ENCODE measurements around the gene PACRG. TPM values are rescaled to one million over a fixed set of nuclear protein-coding genes. Genes with fewer than 3 reads are reported as not detected.

The PACRG gene
- total RNA-seq, 1 donor from 2014 or later: 2.4 TPM

GRCh38 chr6:163030980-163031379 lies 303.2 kb downstream of the PACRG start:
- Mint-ChIP-seq H3K4me1 (ENCODE audit: low read depth) (no peaks in the 10 kb centered on the region), H3K4me3 (ENCODE audit: low read depth) (no peak overlapping the region), H3K27ac (no peak overlapping the region), H3K9me3 (ENCODE audit: low read depth) (peaks cover 3% of the 10 kb centered on the region), H3K27me3 (no peaks in the 10 kb centered on the region), H3K36me3 (ENCODE audit: insufficient read depth) (no peaks in the 10 kb centered on the region)
- no peak for TF ChIP-seq CTCF (IDR thresholded peaks at IDR 0.05; ENCODE audit: unreplicated experiment)
- DNase-seq (ENCODE audit: low spot score, unreplicated experiment): no peak

DNA sequence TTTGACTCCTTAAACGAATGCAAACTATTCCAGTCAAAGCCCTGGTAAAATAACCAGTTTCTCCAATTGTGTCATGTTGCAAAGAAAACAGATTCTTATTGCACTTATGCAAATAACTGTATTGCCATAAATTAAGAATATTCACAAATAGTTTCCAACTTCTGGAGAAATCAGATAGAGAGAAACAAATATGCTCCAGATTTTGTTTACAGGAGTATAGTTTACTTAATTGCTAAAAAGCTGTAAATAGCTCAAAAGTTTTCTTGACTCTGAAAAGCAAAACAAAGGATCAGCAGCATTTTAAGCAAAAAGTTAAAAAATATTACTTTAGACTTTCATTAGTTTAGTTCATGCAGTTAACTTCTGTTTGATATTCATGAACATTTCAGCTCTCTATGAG lies 304.2 kb downstream of the PACRG start:
- TF ChIP-seq CTCF (IDR thresholded peaks at IDR 0.05; ENCODE audit: unreplicated experiment): no peak
- Mint-ChIP-seq H3K4me1 (ENCODE audit: low read depth) (no peaks in the 10 kb centered on the region), H3K27me3 (no peaks in the 10 kb centered on the region), H3K4me3 (ENCODE audit: low read depth) (no peak overlapping the region), H3K27ac (no peak overlapping the region), H3K9me3 (ENCODE audit: low read depth) (peaks cover 3% of the 10 kb centered on the region), H3K36me3 (ENCODE audit: insufficient read depth) (no peaks in the 10 kb centered on the region)
- DNase-seq (ENCODE audit: low spot score, unreplicated experiment): no peak

DNA sequence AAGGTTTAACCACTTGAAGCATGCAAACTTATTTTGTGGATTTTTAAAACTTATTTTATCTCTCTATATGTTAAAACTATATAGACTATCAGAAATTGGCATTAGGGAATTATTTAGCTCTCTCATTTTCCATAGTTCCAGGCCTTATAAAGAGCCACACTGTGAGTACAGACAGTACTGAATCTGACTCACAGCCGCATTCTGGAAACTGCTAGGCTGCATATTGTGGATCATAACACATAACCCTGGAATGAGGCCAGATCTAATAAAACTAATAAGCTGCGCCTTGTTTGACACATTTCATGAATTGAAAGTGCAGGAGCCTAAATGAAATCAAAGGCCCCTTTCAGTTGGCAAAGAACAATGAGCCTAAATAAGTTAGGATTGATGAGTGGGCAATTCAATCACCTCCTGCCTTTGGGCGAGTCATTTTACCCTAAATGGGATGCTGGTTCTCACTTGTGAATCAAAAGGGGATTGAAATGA lies 308.4 kb downstream of the PACRG start:
- Mint-ChIP-seq H3K9me3 (ENCODE audit: low read depth) (peaks cover 3% of the 10 kb centered on the region), H3K36me3 (ENCODE audit: insufficient read depth) (no peaks in the 10 kb centered on the region), H3K4me3 (ENCODE audit: low read depth) (no peak overlapping the region), H3K4me1 (ENCODE audit: low read depth) (no peaks in the 10 kb centered on the region), H3K27ac (no peak overlapping the region), H3K27me3 (no peaks in the 10 kb centered on the region)
- no peak for DNase-seq (ENCODE audit: low spot score, unreplicated experiment)
- TF ChIP-seq CTCF (IDR thresholded peaks at IDR 0.05; ENCODE audit: unreplicated experiment): no peak

DNA sequence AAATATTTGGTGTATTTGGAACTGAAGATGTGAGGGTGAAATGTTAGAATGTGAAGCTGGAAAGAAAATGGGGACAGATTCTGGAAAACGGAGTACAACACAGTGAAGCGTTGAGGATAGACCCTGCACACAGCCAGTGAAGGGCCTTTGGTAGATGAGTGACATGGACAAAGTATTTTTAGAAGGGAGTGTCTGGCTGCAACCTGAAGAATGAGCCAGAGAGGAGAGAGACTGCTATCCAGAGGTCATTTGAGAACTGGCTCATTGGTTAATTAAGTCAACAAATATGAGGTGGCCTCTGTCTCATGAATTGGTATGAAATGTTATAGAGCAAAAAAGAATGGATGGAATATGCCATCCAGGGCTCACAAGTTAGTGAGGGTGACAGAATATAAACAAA lies 310.5 kb downstream of the PACRG start:
- Mint-ChIP-seq H3K4me3 (ENCODE audit: low read depth) (no peak overlapping the region), H3K4me1 (ENCODE audit: low read depth) (no peaks in the 10 kb centered on the region), H3K36me3 (ENCODE audit: insufficient read depth) (no peaks in the 10 kb centered on the region), H3K27ac (no peak overlapping the region), H3K27me3 (no peaks in the 10 kb centered on the region), H3K9me3 (ENCODE audit: low read depth) (peaks cover 3% of the 10 kb centered on the region)
- no peak for TF ChIP-seq CTCF (IDR thresholded peaks at IDR 0.05; ENCODE audit: unreplicated experiment)
- DNase-seq (ENCODE audit: low spot score, unreplicated experiment): no peak

- H3K4me1 Mint-ChIP-seq (ENCODE audit: low read depth): peaks cover 5% of the 10 kb centered on the region
- peaks cover 14% of the 10 kb centered on the region for H3K27me3 Mint-ChIP-seq
- peaks cover 4% of the 10 kb centered on the region for H3K9me3 Mint-ChIP-seq (ENCODE audit: low read depth)
- H3K36me3 Mint-ChIP-seq (ENCODE audit: insufficient read depth): no peaks in the 10 kb centered on the region
- H3K27ac Mint-ChIP-seq: no peak overlapping the region
- no peak for TF ChIP-seq CTCF (IDR thresholded peaks at IDR 0.05; ENCODE audit: unreplicated experiment)
- no peak overlapping the region for H3K4me3 Mint-ChIP-seq (ENCODE audit: low read depth)
- DNase-seq (ENCODE audit: low spot score, unreplicated experiment): no peak
These were observed 320.6 kb downstream of the PACRG start for GRCh38 chr6:163048345-163048744.

All from progenitor cell of endocrine pancreas (in vitro differentiated cells).